Gastroesophageal sphincter (tissue), 4 donors: Measurements from ENCODE around the gene CHCHD6. TPM values are rescaled to one million over a fixed set of nuclear protein-coding genes. Genes with fewer than 3 reads are reported as not detected.
A peak's percentile ranks its signal among the peaks of the same experiment; 100 is the strongest.

Experiments
- ATAC-seq: fragments of 150-250 bp; one replicate; pipeline ENCODE4 v1.9.1; 2016; ENCODE audit warnings: mild to moderate bottlenecking, moderate library complexity
- H3K27ac ChIP-seq, 4 donors: fragments of 200-600 bp; sonication (generic) in 3 of 4; 1 replicate in 3 of 4; 2 replicates in 1 of 4; pipeline ENCODE4 v1.5.1; 2016 to 2019
- H3K27me3 ChIP-seq: fragments of 200-600 bp; sonication (generic); one replicate; pipeline ENCODE4 v1.5.1; 2019
- H3K36me3 ChIP-seq, 2 donors: fragments of 200-600 bp; sonication (generic); one replicate each; pipeline ENCODE4 v1.5.1; 2019; ENCODE audit warnings: control low read depth in 1 of 2
- H3K4me1 ChIP-seq, 3 donors: fragments of 200-600 bp; sonication (generic); 1 replicate in 2 of 3; 2 replicates in 1 of 3; pipeline ENCODE4 v1.5.1; 2016 to 2019; ENCODE audit warnings: control low read depth in 2 of 3
- H3K4me3 ChIP-seq, 2 donors: fragments of 200-600 bp; sonication (generic); one replicate each; pipeline ENCODE4 v1.5.1; 2019; ENCODE audit warnings: mild to moderate bottlenecking in 1 of 2, moderate library complexity in 1 of 2
- H3K9me3 ChIP-seq, 3 donors: fragments of 200-600 bp; sonication (generic); one replicate each; pipeline ENCODE4 v1.5.1; 2017 to 2019; ENCODE audit warnings: control low read depth in 2 of 3
- CTCF ChIP-seq, 4 experiments: fragments of 200-600 bp in 2 of 4; fragments of 450-650 bp in 2 of 4; sonication (generic) in 1 of 4; IDR thresholded peaks; one replicate each; pipeline ENCODE4 v1.5.1; 2017 to 2019; ENCODE audit warnings: antibody characterized with exemption in 4 of 4, mild to moderate bottlenecking in 2 of 4, moderate library complexity in 2 of 4
- EP300 ChIP-seq: sonication (generic); formaldehyde crosslinking; IDR thresholded peaks from one replicate; pipeline ENCODE4 v1.6.1; 2017; ENCODE audit warnings: antibody characterized with exemption, mild to moderate bottlenecking
- POLR2A ChIP-seq, 2 donors: fragments of 450-650 bp; IDR thresholded peaks; one replicate each; pipeline ENCODE4 v1.6.1; 2017; ENCODE audit warnings: antibody characterized with exemption in 2 of 2, mild to moderate bottlenecking in 2 of 2, moderate library complexity in 1 of 2
- POLR2AphosphoS5 ChIP-seq: sonication (generic); formaldehyde crosslinking; IDR thresholded peaks from one replicate; pipeline ENCODE4 v1.6.1; 2017; ENCODE audit warnings: antibody characterized with exemption
- WGBS, 2 donors: methylation state at CpG; one replicate each; pipeline ENCODE4 v1.1.5; 2018; ENCODE audit warnings: low coverage in 1 of 2; 5-methylcytosine and 5-hydroxymethylcytosine counted together
- total RNA-seq, 4 donors: library from RNA; depleted of rRNA; stranded (reverse); fragments of >200 nt; gene quantifications; one replicate each; pipeline ENCODE4 v1.1.0, GENCODE V29; 2016

CHCHD6 gene
- total RNA-seq, 4 donors from 2014 or later = 8.5 to 37.2 (median 15.2) TPM

DNA sequence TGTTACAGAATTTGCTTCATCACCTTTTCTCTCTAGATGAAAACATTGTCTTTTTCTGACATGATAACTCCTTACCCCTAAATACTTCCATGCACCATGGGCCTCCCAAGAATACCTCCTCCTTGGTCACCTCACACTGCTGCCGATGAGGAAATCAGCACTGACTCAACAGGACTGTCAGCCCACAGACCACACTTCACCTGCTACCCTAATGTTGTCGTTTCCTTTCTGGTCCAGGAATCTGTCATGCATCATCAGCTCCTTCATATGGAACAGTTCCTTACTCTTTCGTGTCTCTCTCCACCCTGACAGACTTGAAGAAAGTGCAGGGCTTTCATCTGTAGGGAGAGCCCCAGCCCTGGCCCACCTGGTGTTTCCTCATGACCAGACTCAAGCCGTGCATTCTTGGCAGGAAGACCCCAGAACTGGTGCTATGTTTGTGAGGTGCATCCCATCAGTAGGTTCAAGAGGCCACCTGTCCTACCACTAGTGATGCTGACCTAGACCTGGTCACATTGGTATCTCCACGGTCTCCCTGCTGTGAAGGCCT is 237.8 kb downstream of the CHCHD6 start:
- WGBS, 2 donors = 89 to 96% methylated on average over 2 to 5 of the region's 5 CpGs
- Histone ChIP-seq H3K36me3 (peaks cover 0 to 7% of the 10 kb centered on the region in 2 donors), H3K4me3 (no peak overlapping the region), H3K4me1 (peaks cover 0 to 4% (median 0%) of the 10 kb centered on the region in 3 donors), H3K9me3 (no peaks in the 10 kb centered on the region), H3K27me3 (no peaks in the 10 kb centered on the region), H3K27ac (no peak overlapping the region)
- no peak for ATAC-seq
- TF ChIP-seq EP300 = no peak
- no peak for TF ChIP-seq CTCF (IDR thresholded peaks at IDR 0.05)
- no peak for TF ChIP-seq POLR2AphosphoS5
- no peak for TF ChIP-seq POLR2A (IDR thresholded peaks at IDR 0.05)

- H3K9me3 ChIP-seq = no peaks in the 10 kb centered on the region
- H3K36me3 ChIP-seq = peaks cover 0 to 23% of the 10 kb centered on the region in 2 donors
- no peak overlapping the region for H3K4me3 ChIP-seq
- H3K27me3 ChIP-seq = no peaks in the 10 kb centered on the region
- TF ChIP-seq POLR2A (IDR thresholded peaks at IDR 0.05) (no peak), CTCF (IDR thresholded peaks at IDR 0.05) (no peak)
- no peaks in the 10 kb centered on the region for H3K4me1 ChIP-seq
- ATAC-seq = peak; percentile 33
- H3K27ac ChIP-seq = no peak overlapping the region
- 92 to 95% methylated on average over 7 to 10 of the region's 12 CpGs for WGBS, 2 donors
Measured at GRCh38 chr3:126944089-126944965, 240.3 kb downstream of the CHCHD6 start.

DNA sequence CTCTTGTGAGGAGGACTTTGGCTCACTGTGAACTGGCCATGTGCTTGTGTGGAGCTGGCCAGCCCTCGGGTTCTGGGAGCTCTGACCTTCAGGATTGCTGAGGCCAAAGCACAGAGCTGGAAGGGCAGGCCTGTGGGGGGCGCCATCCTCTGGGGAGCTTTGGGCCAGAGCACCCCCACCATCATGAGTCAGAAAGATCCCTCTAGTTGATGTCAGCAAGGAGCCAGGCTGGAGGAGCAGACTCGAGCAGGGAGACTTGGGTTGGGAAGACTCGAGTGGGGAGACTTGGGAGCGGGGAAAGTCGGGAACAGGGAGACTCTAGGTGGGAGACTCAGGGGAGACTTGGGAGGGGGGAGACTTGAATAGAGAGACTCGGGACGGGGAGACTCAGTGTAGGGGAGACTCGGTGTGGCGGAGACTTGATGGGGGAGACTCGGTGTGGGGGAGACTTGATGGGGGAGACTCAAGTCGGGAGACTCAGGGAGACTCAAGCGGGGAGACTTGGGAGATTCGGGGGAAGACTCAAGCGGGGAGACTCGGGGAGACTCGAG is 241.2 kb downstream of the CHCHD6 start:
- no peaks in the 10 kb centered on the region for H3K27me3 ChIP-seq
- H3K27ac ChIP-seq = no peak overlapping the region
- no peak for ATAC-seq
- H3K36me3 ChIP-seq = peaks cover 0 to 24% of the 10 kb centered on the region in 2 donors
- no peaks in the 10 kb centered on the region for H3K4me1 ChIP-seq
- no peaks in the 10 kb centered on the region for H3K9me3 ChIP-seq
- 90 to 94% methylated on average over 2 to 10 of the region's 17 CpGs for WGBS, 2 donors
- no peak overlapping the region for H3K4me3 ChIP-seq
- TF ChIP-seq POLR2AphosphoS5 (no peak), CTCF (IDR thresholded peaks at IDR 0.05) (no peak), POLR2A (IDR thresholded peaks at IDR 0.05) (no peak), EP300 (no peak)

DNA sequence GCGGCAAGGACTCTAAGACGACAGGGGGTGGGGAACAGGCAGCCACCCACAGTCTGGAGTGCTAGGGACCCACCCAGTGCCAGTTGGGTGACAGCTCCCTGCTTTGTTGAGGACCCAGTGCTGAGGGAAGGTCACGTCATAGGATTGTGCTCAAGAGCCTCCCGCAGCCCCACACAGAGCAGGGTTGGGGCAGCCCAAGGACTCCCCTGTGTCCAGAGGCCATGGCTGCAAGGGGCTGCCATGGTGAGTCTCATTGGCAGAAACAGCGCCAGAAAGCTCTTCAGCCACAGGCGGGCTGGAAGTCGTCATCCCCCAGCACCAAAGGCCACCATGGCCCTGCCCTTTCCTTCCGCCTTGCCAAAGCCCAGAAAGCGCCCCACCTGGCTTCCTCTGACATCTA is 241.9 kb downstream of the CHCHD6 start:
- Histone ChIP-seq H3K9me3 (no peaks in the 10 kb centered on the region), H3K4me1 (no peaks in the 10 kb centered on the region), H3K27ac (no peak overlapping the region), H3K36me3 (peaks cover 0 to 24% of the 10 kb centered on the region in 2 donors), H3K4me3 (no peak overlapping the region), H3K27me3 (no peaks in the 10 kb centered on the region)
- TF ChIP-seq POLR2A (IDR thresholded peaks at IDR 0.05) (no peak), POLR2AphosphoS5 (no peak)
- no peak for ATAC-seq
- WGBS, 2 donors = 92% methylated on average over 6 of the region's 9 CpGs; no CpG with 5 or more reads in 1 of the 2 donors

GRCh38 chr3:126946405-126946804 is 242.4 kb downstream of the CHCHD6 start:
- no peaks in the 10 kb centered on the region for H3K9me3 ChIP-seq
- H3K4me1 ChIP-seq = no peaks in the 10 kb centered on the region
- no peaks in the 10 kb centered on the region for H3K27me3 ChIP-seq
- no peak overlapping the region for H3K27ac ChIP-seq
- no peak for ATAC-seq
- WGBS, 2 donors = 83 to 93% methylated on average over 2 to 8 of the region's 11 CpGs
- H3K4me3 ChIP-seq = no peak overlapping the region
- peaks cover 0 to 24% of the 10 kb centered on the region in 2 donors for H3K36me3 ChIP-seq
- TF ChIP-seq POLR2AphosphoS5 (no peak), CTCF (IDR thresholded peaks at IDR 0.05) (no peak), POLR2A (IDR thresholded peaks at IDR 0.05) (no peak)
